Stomach (tissue), 4 donors: ENCODE results near the gene PARD3.

ENCODE experiments used
- CTCF ChIP-seq, 7 experiments: fragments of 450-650 bp in 4 of 7; fragments of 200-600 bp in 3 of 7; sonication (generic) in 3 of 7; IDR thresholded peaks; one replicate each; pipeline ENCODE4 v1.5.1; 2016 to 2019; ENCODE audit warnings: antibody characterized with exemption in 7 of 7, control low read depth in 2 of 7, mild to moderate bottlenecking in 1 of 7
- EP300 ChIP-seq: sonication (generic); formaldehyde crosslinking; IDR thresholded peaks from one replicate; pipeline ENCODE4 v1.6.1; 2017; ENCODE audit warnings: antibody characterized with exemption
- POLR2A ChIP-seq, 4 donors: fragments of 450-650 bp; IDR thresholded peaks; one replicate each; pipeline ENCODE4 v1.6.1; 2016; ENCODE audit warnings: antibody characterized with exemption in 4 of 4, control low read depth in 2 of 4, mild to moderate bottlenecking in 1 of 4, moderate library complexity in 1 of 4
- POLR2AphosphoS5 ChIP-seq, 3 donors: sonication (generic); formaldehyde crosslinking; IDR thresholded peaks; one replicate each; pipeline ENCODE4 v1.6.1; 2016; ENCODE audit warnings: antibody characterized with exemption in 3 of 3

- TF ChIP-seq POLR2AphosphoS5 (IDR thresholded peaks at IDR 0.05) (no peak), POLR2A (IDR thresholded peaks at IDR 0.05) (no peak), EP300 (no peak), CTCF (IDR thresholded peaks at IDR 0.05) (no peak)
Measured at GRCh38 chr10:34821587-34822585, 6.8 kb upstream of the PARD3 start.
